Neuronal stem cell (in vitro differentiated cells): ENCODE results near the gene ZNF771.
A peak's percentile ranks its signal among the peaks of the same experiment; 100 is the strongest.

Source experiments
- DNase-seq: peaks from one replicate; pipeline ENCODE4 v3.0.0-alpha.2; 2013; ENCODE audit warnings: low spot score
- H2AFZ ChIP-seq: one replicate; pipeline ENCODE4 v1.6.1; 2013; ENCODE audit warnings: mild to moderate bottlenecking, low read length, inconsistent platforms
- H2AK5ac ChIP-seq: 2 replicates; pipeline ENCODE4 v1.6.1; 2013; ENCODE audit warnings: low read depth, mild to moderate bottlenecking, inconsistent platforms, low read length, moderate library complexity, mixed read lengths
- H2BK120ac ChIP-seq: 2 replicates; pipeline ENCODE4 v1.6.1; 2013; ENCODE audit warnings: low read depth, mild to moderate bottlenecking, inconsistent platforms, low read length, moderate library complexity, mixed read lengths
- H2BK12ac ChIP-seq: one replicate; pipeline ENCODE4 v1.6.1; 2013; ENCODE audit warnings: low read length, inconsistent platforms
- H2BK15ac ChIP-seq: 2 replicates; pipeline ENCODE4 v1.6.1; 2013; ENCODE audit warnings: mild to moderate bottlenecking, low read length, inconsistent platforms, mixed read lengths
- H2BK5ac ChIP-seq: one replicate; pipeline ENCODE4 v1.6.1; 2013; ENCODE audit warnings: inconsistent platforms, mild to moderate bottlenecking, low read length, moderate library complexity
- H3K14ac ChIP-seq: one replicate; pipeline ENCODE4 v1.6.1; 2013; ENCODE audit warnings: low read length, inconsistent platforms
- H3K18ac ChIP-seq: 2 replicates; pipeline ENCODE4 v1.6.1; 2013; ENCODE audit warnings: low read length, inconsistent platforms
- H3K23ac ChIP-seq: 2 replicates; pipeline ENCODE4 v1.6.1; 2013; ENCODE audit warnings: low read depth, mild to moderate bottlenecking, mixed read lengths, low read length, inconsistent platforms; ENCODE audit not compliant: poor library complexity
- H3K27ac ChIP-seq: replicated peaks from 3 replicates; pipeline ENCODE4 v1.5.1; 2013; ENCODE audit warnings: low read length, inconsistent platforms
- H3K27me3 ChIP-seq, 3 experiments: 2 replicates each; pipeline ENCODE4 v1.6.1; 2013; ENCODE audit warnings: low read length in 3 of 3, mild to moderate bottlenecking in 2 of 3, inconsistent platforms in 1 of 3, low read depth in 1 of 3, mixed read lengths in 1 of 3, moderate library complexity in 1 of 3; ENCODE audit not compliant: control insufficient read depth in 3 of 3, insufficient read depth in 3 of 3
- H3K36me3 ChIP-seq, 2 donors: replicated peaks in 1 of 2; 2 replicates each; pipeline ENCODE4 v1.6.1; 2013; ENCODE audit warnings: low read length in 2 of 2; ENCODE audit not compliant: control insufficient read depth in 2 of 2, insufficient read depth in 2 of 2
- H3K4ac ChIP-seq: 2 replicates; pipeline ENCODE4 v1.6.1; 2013; ENCODE audit warnings: inconsistent platforms, mild to moderate bottlenecking, low read length, moderate library complexity
- H3K4me1 ChIP-seq, 2 donors: 1 replicate in 1 of 2; 2 replicates in 1 of 2; pipeline ENCODE4 v1.6.1; 2013; ENCODE audit warnings: low read length in 2 of 2, low read depth in 1 of 2; ENCODE audit not compliant: control insufficient read depth in 2 of 2, insufficient read depth in 1 of 2
- H3K4me2 ChIP-seq: one replicate; pipeline ENCODE4 v1.6.1; 2013; ENCODE audit warnings: mild to moderate bottlenecking, low read length, inconsistent platforms; ENCODE audit not compliant: insufficient read depth, poor library complexity, severe bottlenecking
- H3K4me3 ChIP-seq, 2 donors: 2 replicates each; pipeline ENCODE4 v1.5.1; 2013; ENCODE audit warnings: low read length in 2 of 2, mild to moderate bottlenecking in 2 of 2, inconsistent platforms in 1 of 2, moderate library complexity in 1 of 2
- H3K79me1 ChIP-seq: one replicate; pipeline ENCODE4 v1.6.1; 2013; ENCODE audit warnings: low read depth, mild to moderate bottlenecking, inconsistent platforms, low read length, moderate library complexity
- H3K9ac ChIP-seq: one replicate; pipeline ENCODE4 v1.6.1; 2013; ENCODE audit warnings: mild to moderate bottlenecking, low read depth, low read length, inconsistent platforms; ENCODE audit not compliant: poor library complexity
- H3K9me3 ChIP-seq, 2 donors: replicated peaks in 1 of 2; 2 replicates each; pipeline versions ENCODE3 to v1.6.1; 2013; ENCODE audit warnings: low read length in 2 of 2, mild to moderate bottlenecking in 2 of 2, inconsistent platforms in 1 of 2, low read depth in 1 of 2, mixed read lengths in 1 of 2, moderate library complexity in 1 of 2; ENCODE audit not compliant: control insufficient read depth in 2 of 2, insufficient read depth in 1 of 2
- H4K8ac ChIP-seq: one replicate; pipeline ENCODE4 v1.6.1; 2013; ENCODE audit warnings: low read depth, mild to moderate bottlenecking, inconsistent platforms, low read length, moderate library complexity
- H4K91ac ChIP-seq: one replicate; pipeline ENCODE4 v1.6.1; 2013; ENCODE audit warnings: low read length, low read depth, mild to moderate bottlenecking, inconsistent platforms; ENCODE audit not compliant: poor library complexity
- WGBS, 2 donors: extraction: QIAGEN DNeasy Blood & Tissue Kit; methylation state at CpG; one replicate each; pipeline ENCODE4 v1.1.7; 2013; ENCODE audit warnings: missing lambda C conversion rate in 2 of 2, mixed read lengths in 1 of 2; ENCODE audit not compliant: insufficient read length in 2 of 2, insufficient replicate concordance in 1 of 2; ENCODE audit errors: extremely low coverage in 2 of 2; 5-methylcytosine and 5-hydroxymethylcytosine counted together

Gene ZNF771

DNA sequence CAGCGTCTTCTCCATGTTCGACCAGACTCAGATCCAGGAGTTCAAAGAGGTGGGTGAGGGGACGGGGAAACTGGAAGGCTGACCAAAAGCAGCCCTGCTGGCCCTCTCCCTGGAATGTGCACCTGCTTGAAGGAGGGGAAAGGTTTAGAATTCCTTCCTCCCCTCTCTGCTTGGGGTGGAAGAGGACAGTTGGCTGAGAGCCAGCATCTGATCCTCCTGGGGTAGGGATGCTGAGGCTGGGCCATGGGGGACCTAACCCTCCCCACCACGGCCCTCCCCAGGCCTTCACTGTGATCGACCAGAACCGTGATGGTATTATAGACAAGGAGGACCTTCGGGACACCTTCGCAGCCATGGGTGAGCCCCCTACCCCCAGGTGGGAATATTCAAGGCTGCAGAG, 31.5 kb upstream of the ZNF771 start:
- Histone ChIP-seq H3K18ac (no peak overlapping the region), H3K4me3 (no peak overlapping the region)

DNA sequence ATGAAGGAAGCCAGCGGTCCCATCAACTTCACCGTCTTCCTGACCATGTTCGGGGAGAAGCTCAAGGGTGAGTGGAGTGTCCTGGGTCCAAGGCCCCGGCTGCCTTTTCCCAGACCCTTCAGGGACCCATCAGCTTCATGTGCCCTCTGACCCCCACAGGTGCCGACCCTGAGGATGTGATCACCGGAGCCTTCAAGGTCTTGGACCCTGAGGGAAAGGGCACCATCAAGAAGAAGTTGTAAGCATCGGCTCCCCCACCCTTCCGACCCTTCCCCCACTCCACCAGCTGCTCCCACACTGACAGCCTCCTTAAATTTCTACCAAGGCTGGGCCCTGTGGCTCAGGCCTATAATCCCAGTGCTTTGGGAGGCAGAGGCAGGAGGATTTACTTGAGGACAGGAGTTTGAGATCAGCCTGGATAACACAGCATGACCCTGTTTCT, 30.9 kb upstream of the ZNF771 start:
- peak overlapping the region; percentile 16 for H2AK5ac ChIP-seq
- H2BK5ac ChIP-seq, result no peak overlapping the region
- H2AFZ ChIP-seq, result no peak overlapping the region
- no peak overlapping the region for H3K23ac ChIP-seq
- H3K18ac ChIP-seq, result no peak overlapping the region
- no peak overlapping the region for H3K27ac ChIP-seq
- H3K9ac ChIP-seq, result no peak overlapping the region
- no peak overlapping the region for H3K14ac ChIP-seq
- H3K4ac ChIP-seq, result no peak overlapping the region
- H4K8ac ChIP-seq, result no peak overlapping the region
- H3K36me3 ChIP-seq, result peaks cover 0 to 11% of the 10 kb centered on the region in 2 donors
- H2BK120ac ChIP-seq, result peak overlapping the region; percentile 42
- H3K27me3 ChIP-seq, result no peaks in the 10 kb centered on the region
- DNase-seq, result no peak
- H3K4me2 ChIP-seq, result no peak overlapping the region
- H3K4me1 ChIP-seq, result peaks cover 26 to 28% of the 10 kb centered on the region in 2 donors
- H3K4me3 ChIP-seq, result no peak overlapping the region
- H4K91ac ChIP-seq, result no peak overlapping the region
- peaks cover 5% of the 10 kb centered on the region for H3K79me1 ChIP-seq
- H2BK15ac ChIP-seq, result peak overlapping the region; percentile 88
- no CpG with 5 or more reads among the region's 8 CpGs for WGBS, 2 donors
- peak overlapping the region; percentile 59 for H2BK12ac ChIP-seq
- no peaks in the 10 kb centered on the region for H3K9me3 ChIP-seq

More for the DNA sequence above, 31.5 kb upstream of the ZNF771 start:
- no peak overlapping the region for H2AFZ ChIP-seq
- H3K27me3 ChIP-seq, result no peaks in the 10 kb centered on the region
- no peak overlapping the region for H3K23ac ChIP-seq
- H3K9ac ChIP-seq, result peak overlapping the region; percentile 5
- DNase-seq, result no peak
- no peak overlapping the region for H2BK120ac ChIP-seq
- H3K4ac ChIP-seq, result no peak overlapping the region
- no peak overlapping the region for H4K91ac ChIP-seq
- no peak overlapping the region for H3K27ac ChIP-seq
- no peak overlapping the region for H4K8ac ChIP-seq
- H3K4me2 ChIP-seq, result no peak overlapping the region
- peaks cover 5% of the 10 kb centered on the region for H3K79me1 ChIP-seq
- H2BK12ac ChIP-seq, result no peak overlapping the region
- peak overlapping the region; percentile 16 for H2AK5ac ChIP-seq
- H3K9me3 ChIP-seq, result no peaks in the 10 kb centered on the region
- H3K14ac ChIP-seq, result no peak overlapping the region
- H2BK5ac ChIP-seq, result peak overlapping the region; percentile 2
- no CpG with 5 or more reads among the region's 8 CpGs for WGBS, 2 donors
- peaks cover 23 to 25% of the 10 kb centered on the region in 2 donors for H3K4me1 ChIP-seq
- peaks cover 0 to 11% of the 10 kb centered on the region in 2 donors for H3K36me3 ChIP-seq
- H2BK15ac ChIP-seq, result peak overlapping the region; percentile 88

DNA sequence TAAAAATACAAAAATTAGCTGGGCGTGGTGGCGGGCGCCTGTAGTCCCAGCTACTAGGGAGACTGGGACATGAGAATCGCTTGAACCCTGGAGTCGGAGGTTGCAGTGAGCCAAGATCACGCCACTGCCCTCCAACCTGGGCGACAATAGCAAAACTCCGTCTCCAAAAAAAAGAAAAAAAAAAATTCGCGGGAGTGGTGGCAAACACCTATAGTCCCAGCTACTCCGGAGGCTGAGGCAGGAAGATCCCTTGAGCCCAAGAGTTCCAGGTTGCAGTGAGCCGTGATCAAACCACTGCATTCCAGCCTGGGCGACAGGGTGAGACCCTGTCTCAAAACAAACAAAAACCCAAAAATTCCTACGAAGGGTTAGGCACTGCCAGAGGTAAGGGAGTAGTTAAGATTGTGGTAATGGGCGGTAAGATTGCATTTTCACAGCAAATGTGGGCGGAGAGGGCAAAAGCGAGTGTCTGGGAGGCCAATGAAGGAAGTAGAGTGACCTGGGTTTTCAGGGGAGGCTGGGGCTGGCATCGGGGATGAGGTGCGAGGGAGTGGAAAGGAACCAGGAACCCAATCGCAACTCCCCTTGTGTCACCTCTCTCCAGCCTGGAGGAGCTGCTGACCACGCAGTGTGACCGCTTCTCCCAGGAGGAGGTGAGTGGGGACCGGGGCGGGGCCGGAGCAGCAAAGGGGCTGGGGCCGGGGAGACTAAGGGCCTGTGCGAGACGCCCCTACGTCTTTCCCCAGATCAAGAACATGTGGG, 30.2 kb upstream of the ZNF771 start:
- peak overlapping the region; percentile 96 for H3K23ac ChIP-seq
- H3K9ac ChIP-seq, result peak overlapping the region; percentile 66
- peak overlapping the region; percentile 99 for H2BK5ac ChIP-seq
- H3K18ac ChIP-seq, result peak overlapping the region; percentile 99
- no peak overlapping the region for H2BK120ac ChIP-seq
- no peak for DNase-seq
- no peak overlapping the region for H2BK12ac ChIP-seq
- H3K4me2 ChIP-seq, result peak overlapping the region; percentile 87
- H2AFZ ChIP-seq, result peak overlapping the region; percentile 83
- peaks cover 0 to 11% of the 10 kb centered on the region in 2 donors for H3K36me3 ChIP-seq
- peaks cover 5% of the 10 kb centered on the region for H3K79me1 ChIP-seq
- no peak overlapping the region for H3K4ac ChIP-seq
- H2AK5ac ChIP-seq, result peak overlapping the region; percentile 20
- no peak overlapping the region for H3K14ac ChIP-seq
- H4K8ac ChIP-seq, result no peak overlapping the region
- peak overlapping the region; percentile 100 for H3K27ac ChIP-seq
- H3K9me3 ChIP-seq, result no peaks in the 10 kb centered on the region
- H3K4me3 ChIP-seq, result peak overlapping the region; percentile 36 to 81
- peak overlapping the region; percentile 44 for H2BK15ac ChIP-seq
- no peak overlapping the region for H4K91ac ChIP-seq
- WGBS, 2 donors, result no CpG with 5 or more reads among the region's 29 CpGs
- H3K27me3 ChIP-seq, result no peaks in the 10 kb centered on the region
- H3K4me1 ChIP-seq, result peaks cover 24 to 30% of the 10 kb centered on the region in 2 donors

DNA sequence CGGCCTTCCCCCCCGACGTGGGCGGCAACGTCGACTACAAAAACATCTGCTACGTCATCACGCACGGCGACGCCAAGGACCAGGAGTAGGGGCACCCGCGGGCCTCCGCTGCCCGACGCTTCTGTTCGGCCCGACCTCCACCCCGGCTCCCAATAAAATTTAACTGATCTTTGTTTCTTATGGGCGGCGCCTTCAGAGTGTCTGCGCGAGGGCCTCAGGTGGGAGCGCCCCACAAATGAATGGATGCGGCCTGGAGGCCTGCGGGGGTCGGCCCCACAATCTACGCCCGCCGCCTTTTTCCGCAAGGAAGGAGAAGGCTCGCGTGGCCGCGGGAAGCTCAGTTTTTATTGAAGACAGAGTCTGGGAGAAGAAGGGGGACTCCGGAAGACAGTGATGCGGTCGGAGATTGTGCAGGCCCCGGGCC, 29.6 kb upstream of the ZNF771 start:
- peak overlapping the region; percentile 83 for H2AFZ ChIP-seq
- H2BK15ac ChIP-seq, result peak overlapping the region; percentile 39
- no peak overlapping the region for H4K8ac ChIP-seq
- no peaks in the 10 kb centered on the region for H3K9me3 ChIP-seq
- peak overlapping the region; percentile 99 for H2BK5ac ChIP-seq
- peak overlapping the region; percentile 66 for H3K9ac ChIP-seq
- peaks cover 0 to 11% of the 10 kb centered on the region in 2 donors for H3K36me3 ChIP-seq
- H3K4me3 ChIP-seq, result peak overlapping the region; percentile 81
- H3K18ac ChIP-seq, result peak overlapping the region; percentile 99
- H3K4me1 ChIP-seq, result peaks cover 24 to 30% of the 10 kb centered on the region in 2 donors
- H3K4ac ChIP-seq, result no peak overlapping the region
- no CpG with 5 or more reads among the region's 39 CpGs for WGBS, 2 donors
- H3K27me3 ChIP-seq, result no peaks in the 10 kb centered on the region
- H3K79me1 ChIP-seq, result peaks cover 5% of the 10 kb centered on the region
- peak overlapping the region; percentile 96 for H3K23ac ChIP-seq
- peak overlapping the region; percentile 90 for H2AK5ac ChIP-seq
- no peak overlapping the region for H4K91ac ChIP-seq
- no peak overlapping the region for H2BK120ac ChIP-seq
- no peak overlapping the region for H3K14ac ChIP-seq
- peak; percentile 85 for DNase-seq
- H3K27ac ChIP-seq, result peak overlapping the region; percentile 100
- H2BK12ac ChIP-seq, result no peak overlapping the region
- peak overlapping the region; percentile 87 for H3K4me2 ChIP-seq
